PC-9 (cell line): ENCODE results near the gene CIITA.

Source experiments
- EZH2 ChIP-seq: fragments of 200-600 bp; sonication (generic); IDR thresholded peaks from 2 replicates; pipeline ENCODE4 v1.8.0; 2017; ENCODE audit warnings: antibody characterized with exemption, low read depth
- TF ChIP-seq, protein P1 (sequence below): fragments of 200-600 bp; sonication (generic); conservative IDR thresholded peaks from 2 replicates; pipeline ENCODE4 v1.6.1; 2017; ENCODE audit warnings: mixed run types, antibody characterized with exemption, mild to moderate bottlenecking, moderate library complexity

DNA sequence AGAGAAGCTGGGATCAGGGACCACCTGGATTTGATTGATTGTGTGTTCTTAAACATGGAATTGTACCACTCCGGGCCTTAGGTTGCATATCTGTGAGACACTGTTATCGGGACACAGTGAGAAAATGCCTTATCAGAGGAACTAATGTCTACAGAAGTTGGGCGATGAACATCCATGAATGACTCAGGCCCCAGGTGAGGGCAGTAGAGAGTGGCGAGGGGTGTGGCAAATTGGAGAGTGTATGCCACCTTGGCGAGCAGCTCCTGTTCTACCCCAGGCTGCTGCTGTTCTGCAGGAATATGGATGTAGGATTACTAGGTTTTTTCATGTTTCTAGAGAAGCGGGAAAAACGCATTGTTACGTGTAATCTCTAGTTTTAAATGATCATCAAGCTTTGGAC lies 106.2 kb downstream of the CIITA start:
- TF ChIP-seq, protein P1, sequence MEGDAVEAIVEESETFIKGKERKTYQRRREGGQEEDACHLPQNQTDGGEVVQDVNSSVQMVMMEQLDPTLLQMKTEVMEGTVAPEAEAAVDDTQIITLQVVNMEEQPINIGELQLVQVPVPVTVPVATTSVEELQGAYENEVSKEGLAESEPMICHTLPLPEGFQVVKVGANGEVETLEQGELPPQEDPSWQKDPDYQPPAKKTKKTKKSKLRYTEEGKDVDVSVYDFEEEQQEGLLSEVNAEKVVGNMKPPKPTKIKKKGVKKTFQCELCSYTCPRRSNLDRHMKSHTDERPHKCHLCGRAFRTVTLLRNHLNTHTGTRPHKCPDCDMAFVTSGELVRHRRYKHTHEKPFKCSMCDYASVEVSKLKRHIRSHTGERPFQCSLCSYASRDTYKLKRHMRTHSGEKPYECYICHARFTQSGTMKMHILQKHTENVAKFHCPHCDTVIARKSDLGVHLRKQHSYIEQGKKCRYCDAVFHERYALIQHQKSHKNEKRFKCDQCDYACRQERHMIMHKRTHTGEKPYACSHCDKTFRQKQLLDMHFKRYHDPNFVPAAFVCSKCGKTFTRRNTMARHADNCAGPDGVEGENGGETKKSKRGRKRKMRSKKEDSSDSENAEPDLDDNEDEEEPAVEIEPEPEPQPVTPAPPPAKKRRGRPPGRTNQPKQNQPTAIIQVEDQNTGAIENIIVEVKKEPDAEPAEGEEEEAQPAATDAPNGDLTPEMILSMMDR, result peak; percentile 42; the same call in 1 of the 2 replicates
- TF ChIP-seq EZH2, result no peak
